HG02884 (cell line): ENCODE data around the gene NEURL1.

Experiments used
- ATAC-seq: cut with Tn5 transposase; IDR thresholded peaks from one replicate; pipeline ENCODE4 v1.9.1; 2021; ENCODE audit warnings: mild to moderate bottlenecking, moderate library complexity; ENCODE audit not compliant: unreplicated experiment

Gene NEURL1

DNA sequence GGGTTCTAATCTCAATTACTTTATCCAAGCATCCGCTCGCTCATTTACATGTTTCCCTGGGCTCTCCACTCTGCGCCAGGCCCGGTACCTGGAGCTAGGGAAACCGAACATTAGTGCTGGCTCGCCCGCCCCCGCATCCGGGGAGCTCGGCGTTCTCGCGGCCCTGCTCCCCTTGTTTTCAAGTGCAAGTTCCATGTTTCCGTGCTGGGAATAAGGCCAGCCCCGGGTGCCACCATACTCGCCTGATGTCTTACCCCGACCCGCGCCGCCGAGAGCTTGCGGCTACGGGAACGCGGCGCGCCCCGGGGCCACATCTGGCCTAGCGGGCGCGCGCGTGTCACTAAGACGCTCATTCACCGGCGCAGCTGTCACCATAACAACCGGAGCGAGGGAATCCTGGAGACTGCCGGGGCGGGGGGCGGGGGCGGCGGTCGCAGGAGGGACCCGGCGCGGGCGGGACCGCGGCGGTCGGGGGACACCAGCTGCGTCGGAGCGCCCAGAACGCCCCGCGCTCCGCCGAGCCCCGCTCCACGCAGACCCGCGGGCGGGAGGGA is at the start of gene NEURL1:
Gene NEURL1, plus strand, starts transcription at position 344 of the 554 bp plus-strand sequence. CDS start 683 bp downstream, outside the sequence.
- ATAC-seq, result no peak

DNA sequence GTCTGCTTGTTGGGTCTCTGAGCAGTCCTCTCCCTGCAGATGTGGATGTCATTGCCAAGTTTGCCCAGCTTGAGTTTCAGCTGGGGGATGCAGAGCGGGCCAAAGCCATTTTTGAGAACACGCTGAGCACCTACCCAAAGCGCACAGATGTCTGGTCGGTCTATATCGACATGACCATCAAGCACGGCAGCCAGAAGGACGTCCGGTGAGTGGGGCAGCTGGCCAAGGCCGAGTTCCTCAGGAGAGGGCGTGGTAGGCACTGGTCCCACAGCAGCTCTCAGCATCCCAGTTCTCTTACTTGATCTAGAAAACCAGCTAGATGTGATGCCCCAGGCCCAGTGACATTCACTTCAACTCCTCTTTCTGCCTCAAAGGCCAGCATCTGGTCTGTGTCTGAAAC is 49.0 kb upstream of the NEURL1 start:
- no peak for ATAC-seq

- ATAC-seq, result no peak
Observed at GRCh38 chr10:103445366-103445765, 48.1 kb upstream of the NEURL1 start.

- ATAC-seq, result no peak
Observed at GRCh38 chr10:103445767-103446567, 47.5 kb upstream of the NEURL1 start.

DNA sequence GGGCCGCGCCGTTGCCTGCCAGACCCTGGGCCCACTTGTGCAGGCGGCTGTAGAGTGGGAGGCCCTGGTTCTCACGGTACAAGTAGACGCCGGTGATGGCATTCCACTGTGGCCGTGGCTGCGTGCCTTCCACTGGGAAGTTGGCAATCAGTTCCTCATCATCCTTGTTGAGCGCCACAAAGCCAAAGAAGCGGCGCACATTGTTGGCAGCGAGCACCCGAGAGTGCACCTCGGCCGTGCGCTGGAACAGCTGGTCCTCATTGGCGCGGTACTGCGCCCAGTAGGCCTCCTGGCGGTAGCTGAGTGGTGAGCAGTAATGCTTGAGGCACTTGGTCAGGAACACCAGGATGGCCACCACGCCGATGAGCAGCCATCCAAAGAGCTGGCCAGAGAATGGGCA is 46.3 kb upstream of the NEURL1 start:
- no peak for ATAC-seq

GRCh38 chr10:103448746-103449145 is 44.8 kb upstream of the NEURL1 start:
- no peak for ATAC-seq

GRCh38 chr10:103449208-103450144 is 44.0 kb upstream of the NEURL1 start:
- ATAC-seq, result no peak

GRCh38 chr10:103450201-103450695 is 43.3 kb upstream of the NEURL1 start:
- no peak for ATAC-seq

- ATAC-seq, result no peak
Observed at GRCh38 chr10:103451091-103451813, 42.3 kb upstream of the NEURL1 start.

DNA sequence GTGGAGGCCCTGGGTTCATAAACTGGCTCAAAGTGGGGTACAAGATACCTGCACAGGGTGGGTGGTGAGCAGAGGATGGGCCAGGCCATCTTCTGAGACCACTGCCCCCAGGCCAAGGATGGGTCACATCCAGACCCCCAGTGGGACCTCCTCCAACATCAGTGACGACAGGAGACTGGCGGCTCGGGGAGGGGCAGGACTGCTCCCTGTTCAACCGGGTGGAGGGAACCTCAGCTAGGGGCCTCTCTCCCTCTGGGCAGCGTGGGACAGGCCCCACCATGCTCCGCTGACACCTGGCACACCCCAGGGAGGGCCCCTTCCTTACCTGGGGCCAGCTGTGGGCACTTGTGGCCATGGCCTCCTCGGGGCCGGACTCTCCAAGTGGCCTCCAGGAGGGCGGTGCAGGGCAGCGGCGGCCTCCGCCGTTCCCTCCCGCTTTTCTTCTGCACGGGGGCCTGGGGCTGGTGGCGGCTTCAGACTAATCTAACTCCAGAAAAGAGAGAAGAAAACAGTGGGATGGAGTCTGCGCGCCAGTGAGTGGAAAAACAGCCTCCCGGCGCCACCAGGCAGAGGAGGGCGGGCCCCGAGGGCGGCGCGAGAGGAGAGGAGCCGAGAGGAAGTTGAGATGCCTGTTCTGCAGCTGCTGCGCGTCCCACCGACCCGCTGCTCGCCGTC is 41.5 kb upstream of the NEURL1 start, which contains the start of gene CALHM2:
Gene CALHM2, minus strand, starts transcription at position 540 of the 675 bp plus-strand sequence. CDS start 2,429 bp downstream, outside the sequence.
- peak; percentile 66 for ATAC-seq

DNA sequence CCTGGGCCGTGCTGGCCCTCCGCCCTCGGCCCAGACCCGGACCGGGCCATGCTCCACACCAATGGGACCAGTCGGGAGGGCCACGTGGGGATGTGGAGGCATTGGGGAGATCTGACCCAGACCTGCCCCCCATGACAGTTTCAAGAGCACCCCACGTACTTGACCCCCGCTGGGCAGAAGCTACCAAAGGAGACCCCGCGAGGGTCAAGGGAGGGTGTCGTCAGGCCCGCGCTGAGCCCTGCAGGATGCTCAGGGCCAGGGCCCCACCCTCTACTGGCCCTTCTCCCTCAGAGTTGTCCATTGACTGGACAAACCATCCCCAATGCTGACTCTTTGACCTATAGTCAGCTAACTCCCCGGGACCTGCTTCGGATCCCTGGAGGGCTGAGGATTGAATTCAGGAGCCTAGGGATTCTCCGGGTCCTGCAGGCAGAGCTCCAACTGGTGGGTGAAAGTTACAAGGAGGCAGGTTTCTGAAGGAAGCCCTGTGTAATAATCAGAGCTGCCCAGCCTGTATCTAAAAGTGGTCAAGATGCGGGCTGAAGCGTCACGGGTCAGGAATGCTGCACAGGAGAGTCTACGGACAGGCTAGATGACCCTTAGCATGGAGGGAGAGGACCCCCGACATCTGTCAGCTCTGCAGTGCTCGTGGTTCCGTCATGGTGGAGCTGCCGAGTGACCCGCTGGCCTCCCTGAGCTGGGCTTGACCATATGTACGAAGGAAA is 40.8 kb upstream of the NEURL1 start:
- ATAC-seq, result no peak

GRCh38 chr10:103454026-103454425 is 39.5 kb upstream of the NEURL1 start:
- ATAC-seq, result no peak

DNA sequence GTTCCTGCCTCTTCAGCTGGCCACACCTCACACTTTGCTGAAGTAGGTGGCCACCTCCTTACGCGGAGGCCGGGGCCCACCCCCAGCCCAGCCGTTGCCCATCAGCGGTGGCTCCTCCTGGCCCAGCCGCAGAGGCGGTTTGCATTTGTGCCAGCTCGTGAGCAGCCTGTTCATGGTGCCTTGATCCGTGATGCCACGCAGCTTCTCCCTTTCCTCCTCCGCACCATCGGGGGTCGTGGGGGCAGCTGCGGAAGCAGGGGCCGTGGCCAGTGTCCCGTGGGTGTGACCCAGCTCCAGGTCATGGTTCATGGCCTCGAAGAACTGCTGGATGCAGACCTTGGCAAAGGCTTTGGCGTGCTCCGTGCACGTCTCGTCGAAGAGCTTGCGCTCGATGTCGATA is 38.3 kb upstream of the NEURL1 start:
- ATAC-seq, result no peak

DNA sequence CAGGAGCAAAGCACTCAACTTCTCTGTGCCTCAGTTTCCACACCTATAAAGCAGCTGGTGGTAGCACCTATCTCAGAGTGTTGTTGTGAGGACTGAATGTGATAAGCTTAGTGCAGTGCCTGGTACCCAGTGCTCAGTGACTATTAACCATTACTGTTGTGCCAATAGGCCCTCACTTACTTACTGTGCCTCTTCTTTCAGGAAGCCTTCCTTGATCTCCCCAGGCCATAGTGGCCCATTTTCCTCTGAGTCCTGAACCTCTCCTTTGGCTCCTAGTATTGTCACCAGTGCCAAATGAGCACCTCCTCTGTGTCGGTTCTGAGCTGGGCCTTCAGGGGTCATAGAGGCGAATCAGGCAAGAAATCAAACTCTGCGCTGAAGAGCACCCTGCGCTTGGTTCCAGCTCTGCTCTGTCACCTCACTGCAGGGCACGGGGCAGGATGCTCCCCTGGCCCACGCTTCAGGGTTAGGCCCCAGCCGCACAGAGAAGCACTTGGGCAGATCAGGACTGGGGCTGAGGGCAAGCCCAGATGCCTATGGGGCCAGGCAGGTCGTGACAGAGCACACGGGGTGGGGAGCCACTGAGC is 37.3 kb upstream of the NEURL1 start:
- no peak for ATAC-seq

GRCh38 chr10:103457176-103457712 is 36.3 kb upstream of the NEURL1 start:
- no peak for ATAC-seq

DNA sequence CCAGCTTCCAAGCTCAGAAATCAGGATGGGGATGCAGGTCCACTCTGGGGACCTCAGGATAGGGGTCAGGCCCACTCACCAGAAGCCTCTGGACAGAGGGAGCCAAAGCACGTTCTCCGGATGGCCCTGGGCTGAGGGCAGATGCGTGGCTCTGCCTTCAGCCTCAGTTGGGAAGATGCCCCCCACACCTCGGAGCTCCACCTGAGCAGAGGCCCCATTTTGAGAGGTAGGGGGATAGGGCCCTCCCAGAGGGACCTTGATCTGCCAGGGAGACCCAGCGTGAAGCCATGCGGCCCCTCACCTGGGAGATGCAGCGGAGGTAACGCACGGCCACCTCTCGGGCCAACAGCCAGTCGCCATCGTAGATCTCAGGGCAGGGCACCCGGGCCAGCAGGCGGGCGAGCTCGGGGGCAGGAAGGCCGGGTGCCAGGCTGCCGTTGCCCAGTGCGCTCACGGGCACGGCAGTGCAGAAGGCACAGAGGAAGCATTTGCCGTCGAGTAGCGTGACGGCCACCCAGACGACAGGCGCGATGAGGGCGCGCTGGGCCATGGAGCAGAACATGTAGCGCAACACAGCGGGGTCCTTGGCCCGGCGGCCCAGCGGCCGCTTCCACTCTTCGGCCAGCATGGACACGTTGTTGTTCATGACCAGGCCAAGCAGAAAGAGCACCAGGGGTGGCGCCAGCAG is 35.5 kb upstream of the NEURL1 start:
- ATAC-seq, result no peak

- peak; percentile 87 for ATAC-seq
Observed at GRCh38 chr10:103458720-103459119, 34.8 kb upstream of the NEURL1 start, which contains the start of gene CALHM1. CALHM1 (minus strand) TSS chr10:103458900; CDS start chr10:103458751, 149 bp downstream.

DNA sequence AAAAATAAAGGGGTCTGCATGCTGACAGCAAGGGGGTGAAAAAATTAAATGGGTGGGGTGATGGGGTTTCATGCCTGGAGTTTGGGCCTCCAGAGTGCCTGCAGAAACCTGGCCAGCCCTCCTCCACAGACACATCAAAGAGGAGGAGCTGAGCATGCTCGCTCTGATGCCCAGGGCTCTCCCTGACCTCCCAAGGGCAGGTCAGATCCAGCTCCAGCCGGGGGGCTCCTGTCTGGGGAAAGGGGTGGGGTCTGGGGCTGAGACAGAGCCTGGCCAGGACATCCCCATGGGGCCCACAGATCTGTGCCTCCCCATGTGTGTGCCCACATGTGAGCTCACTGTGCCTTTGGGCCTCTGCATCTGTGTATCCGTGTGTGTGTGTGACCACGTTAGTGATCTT is 33.9 kb upstream of the NEURL1 start:
- ATAC-seq, result no peak
